Measurements from ENCODE around the gene STK39.

Gene STK39

GRCh38 chr2:168157926-168158325, 89.5 kb downstream of the STK39 start:
- DNase-seq (ENCODE audit: low spot score): no peak

- no peak for DNase-seq (ENCODE audit: low spot score)
These were observed 90.3 kb downstream of the STK39 start for GRCh38 chr2:168157070-168157469.

- DNase-seq (ENCODE audit: low spot score): no peak
These were observed 90.7 kb downstream of the STK39 start for GRCh38 chr2:168156661-168157060.

- DNase-seq (ENCODE audit: low spot score): no peak
These were observed 91.7 kb downstream of the STK39 start for GRCh38 chr2:168155680-168156079.

GRCh38 chr2:168155046-168155445, 92.3 kb downstream of the STK39 start:
- DNase-seq (ENCODE audit: low spot score): no peak

GRCh38 chr2:168152902-168153530, 94.4 kb downstream of the STK39 start:
- DNase-seq (ENCODE audit: low spot score): no peak

GRCh38 chr2:168149986-168150385, 97.4 kb downstream of the STK39 start:
- DNase-seq (ENCODE audit: low spot score): no peak

GRCh38 chr2:168149150-168149974, 98.0 kb downstream of the STK39 start:
- no peak for DNase-seq (ENCODE audit: low spot score)

GRCh38 chr2:168147830-168148794, 99.3 kb downstream of the STK39 start:
- DNase-seq (ENCODE audit: low spot score): no peak

GRCh38 chr2:168146892-168147810, 100.2 kb downstream of the STK39 start:
- DNase-seq (ENCODE audit: low spot score): no peak

GRCh38 chr2:168145426-168146310, 101.7 kb downstream of the STK39 start:
- DNase-seq (ENCODE audit: low spot score): no peak

GRCh38 chr2:168145011-168145410, 102.4 kb downstream of the STK39 start:
- no peak for DNase-seq (ENCODE audit: low spot score)

- DNase-seq (ENCODE audit: low spot score): no peak
These were observed 103.6 kb downstream of the STK39 start for GRCh38 chr2:168143813-168144212.

GRCh38 chr2:168140892-168141291, 106.5 kb downstream of the STK39 start:
- no peak for DNase-seq (ENCODE audit: low spot score)

- DNase-seq (ENCODE audit: low spot score): no peak
These were observed 107.5 kb downstream of the STK39 start for GRCh38 chr2:168139852-168140251.

- no peak for DNase-seq (ENCODE audit: low spot score)
These were observed 108.5 kb downstream of the STK39 start for GRCh38 chr2:168138901-168139300.

GRCh38 chr2:168138374-168138773, 109.0 kb downstream of the STK39 start:
- DNase-seq (ENCODE audit: low spot score): no peak

GRCh38 chr2:168137510-168138180, 109.8 kb downstream of the STK39 start:
- no peak for DNase-seq (ENCODE audit: low spot score)

- DNase-seq (ENCODE audit: low spot score): no peak
These were observed 110.9 kb downstream of the STK39 start for GRCh38 chr2:168136392-168136977.
